ENCODE results near the gene NKX1-1.

GRCh38 chr4:1356181-1356998, 49.9 kb downstream of the NKX1-1 start:
- TF ChIP-seq REST (IDR thresholded peaks at IDR 0.05; ENCODE audit: insufficient read depth in 1 of 2, low read depth in 2 of 2, low read length in 1 of 2) (no peak), CTCF (IDR thresholded peaks at IDR 0.05) (peak; percentile 86), POLR2AphosphoS5 (IDR thresholded peaks at IDR 0.05; ENCODE audit: low read depth, low read length) (no peak), TCF7L2 (IDR thresholded peaks at IDR 0.05; ENCODE audit: low read depth, low read length) (no peak)
